MM.1S (cell line): Measurements from ENCODE around the gene WIZ.

ENCODE experiments used
- CTCF ChIP-seq: fragments of 300-600 bp; sonication (generic); IDR thresholded peaks from 2 replicates; pipeline ENCODE4 v1.5.1; 2016; ENCODE audit warnings: antibody characterized with exemption, low read length, mixed read lengths
- EZH2 ChIP-seq: fragments of 300-600 bp; sonication (generic); optimal IDR thresholded peaks from 2 replicates; pipeline ENCODE3; 2017; ENCODE audit warnings: low read depth, mild to moderate bottlenecking, antibody characterized with exemption, low read length, mixed read lengths
- EZH2phosphoT487 ChIP-seq: fragments of 300-600 bp; sonication (generic); IDR thresholded peaks from 2 replicates; pipeline ENCODE4 v1.6.1; 2018; ENCODE audit warnings: antibody characterized with exemption, low read length

GRCh38 chr19:15449620-15450527 lies at the start of gene WIZ:
- no peak for TF ChIP-seq CTCF
- no peak for TF ChIP-seq EZH2phosphoT487
- no peak for TF ChIP-seq EZH2
